Endothelial cell of umbilical vein (primary cell): ENCODE results near the gene GREB1. TPM values are rescaled to one million over a fixed set of nuclear protein-coding genes. Genes with fewer than 3 reads are reported as not detected.

Experiments used
- BruUV-seq: library from RNA; stranded (reverse); fragments of 400-500 nt; replicated peaks from 2 replicates; lab custom pipeline; 2021; lab: Mats Ljungman, UMichigan
- CTCF ChIA-PET: fragments of 300-600, 350-600 bp; sonication (Branson Sonifier 250); formaldehyde crosslinking; loops from one replicate; lab custom pipeline; 2021; ENCODE audit warnings: antibody characterized with exemption, inconsistent platforms; lab: Charles Lee
- POLR2A ChIA-PET: fragments of 300-600, 350-600 bp; sonication (Branson Sonifier 250); formaldehyde crosslinking; loops from one replicate; lab custom pipeline; 2021; ENCODE audit warnings: antibody characterized with exemption, inconsistent platforms; lab: Charles Lee
- DNase-seq: peaks from one replicate; pipeline ENCODE4 v3.0.0-alpha.2; 2011; ENCODE audit warnings: low read depth, low spot score
- FAIRE-seq: peaks from 2 replicates; lab custom pipeline; 2011; peaks lifted over from hg19 to GRCh38; lab: Jason Lieb, UNC
- H2AFZ ChIP-seq: 2 replicates; pipeline ENCODE4 v1.6.0; 2012; ENCODE audit warnings: low read depth, low read length, control low read depth, inconsistent platforms
- H3K27ac ChIP-seq: 2 replicates; pipeline ENCODE4 v1.5.1; 2011; ENCODE audit warnings: low read depth, mild to moderate bottlenecking, control low read depth, low read length, moderate library complexity; ENCODE audit not compliant: insufficient read depth
- H3K27me3 ChIP-seq, 2 experiments: 2 replicates each; pipeline versions ENCODE4 v1.6.0 to v1.6.1; 2011; ENCODE audit warnings: low read length in 2 of 2, mixed read lengths in 1 of 2; ENCODE audit not compliant: control insufficient read depth in 2 of 2, insufficient read depth in 2 of 2
- H3K36me3 ChIP-seq, 2 experiments: 2 replicates in 1 of 2; 3 replicates in 1 of 2; pipeline ENCODE4 v1.5.1; 2011; ENCODE audit warnings: low read length in 2 of 2, mild to moderate bottlenecking in 1 of 2, moderate library complexity in 1 of 2; ENCODE audit not compliant: control insufficient read depth in 2 of 2, insufficient read depth in 2 of 2; ENCODE audit errors: extremely low read depth in 1 of 2
- H3K4me1 ChIP-seq: 3 replicates; pipeline ENCODE4 v1.5.1; 2011; ENCODE audit warnings: mild to moderate bottlenecking, low read length; ENCODE audit not compliant: control insufficient read depth, insufficient read depth; ENCODE audit errors: extremely low read depth
- H3K4me2 ChIP-seq: 2 replicates; pipeline ENCODE4 v1.6.1; 2011; ENCODE audit warnings: low read length, control low read depth, mixed read lengths; ENCODE audit not compliant: insufficient read depth
- H3K4me3 ChIP-seq, 3 experiments: fragments of 200-600 bp in 1 of 3; sonication (generic), shearing (Covaris generic) in 1 of 3; replicated peaks in 1 of 3; 2 replicates each; pipeline ENCODE4 v1.5.1; 2011 to 2016; ENCODE audit warnings: control low read depth in 3 of 3, low read length in 3 of 3, mild to moderate bottlenecking in 2 of 3, inconsistent platforms in 1 of 3, low read depth in 1 of 3, moderate library complexity in 1 of 3; ENCODE audit not compliant: insufficient read depth in 1 of 3
- H3K79me2 ChIP-seq: 2 replicates; pipeline ENCODE4 v1.6.0; 2012; ENCODE audit warnings: low read length, inconsistent platforms; ENCODE audit not compliant: control insufficient read depth, insufficient read depth
- H3K9ac ChIP-seq: replicated peaks from 2 replicates; pipeline ENCODE3; 2011; ENCODE audit warnings: low read length, control low read depth; ENCODE audit not compliant: insufficient read depth; ENCODE audit errors: extremely low read depth
- H3K9me1 ChIP-seq: replicated peaks from 3 replicates; pipeline ENCODE4 v1.6.0; 2011; ENCODE audit warnings: mild to moderate bottlenecking, low read length; ENCODE audit not compliant: control insufficient read depth, insufficient read depth; ENCODE audit errors: extremely low read depth
- H3K9me3 ChIP-seq: replicated peaks from 2 replicates; pipeline ENCODE4 v1.5.1; 2012; ENCODE audit warnings: low read length, inconsistent platforms; ENCODE audit not compliant: control insufficient read depth, insufficient read depth
- H4K20me1 ChIP-seq: replicated peaks from 2 replicates; pipeline ENCODE3; 2011; ENCODE audit warnings: mild to moderate bottlenecking, low read length; ENCODE audit not compliant: control insufficient read depth, insufficient read depth; ENCODE audit errors: extremely low read depth
- EZH2 ChIP-seq: IDR thresholded peaks from 2 replicates; pipeline ENCODE4 v1.6.1; 2012; ENCODE audit warnings: borderline replicate concordance, low read depth, mild to moderate bottlenecking, moderate library complexity, low read length, inconsistent platforms; ENCODE audit not compliant: severe bottlenecking
- FOS ChIP-seq: IDR thresholded peaks from 2 replicates; pipeline ENCODE4 v1.6.1; 2011; ENCODE audit warnings: mild to moderate bottlenecking, low read length, moderate library complexity, borderline replicate concordance; ENCODE audit not compliant: insufficient read depth
- GATA2 ChIP-seq: IDR thresholded peaks from 2 replicates; pipeline ENCODE4 v1.7.0; 2011; ENCODE audit warnings: low read depth, mild to moderate bottlenecking, moderate library complexity, mixed read lengths, low read length; ENCODE audit not compliant: insufficient read length, insufficient read depth
- JUN ChIP-seq: IDR thresholded peaks from 2 replicates; pipeline ENCODE4 v1.6.1; 2011; ENCODE audit warnings: borderline replicate concordance, low read depth; ENCODE audit not compliant: insufficient read length, insufficient read depth
- MYC ChIP-seq: IDR thresholded peaks from one replicate; pipeline ENCODE4 v1.6.1; 2011; ENCODE audit warnings: mild to moderate bottlenecking, low read depth, low read length
- POLR2A ChIP-seq: IDR thresholded peaks from 2 replicates; pipeline ENCODE4 v1.6.1; 2012; ENCODE audit warnings: low read depth, mild to moderate bottlenecking, control low read depth, low read length
- POLR2AphosphoS5 ChIP-seq: IDR thresholded peaks from 2 replicates; pipeline ENCODE4 v1.6.1; 2012; ENCODE audit warnings: low read depth, mild to moderate bottlenecking, control low read depth, low read length, moderate library complexity; ENCODE audit not compliant: insufficient read depth
- dilution Hi-C: fragments of 300-500 bp; cut with MboI; formaldehyde crosslinking; loops from one replicate; pipeline ENCODE4 v1.15.0; 2019; ENCODE audit warnings: low sequenced_read_pairs; ENCODE audit not compliant: extremely low pct_ligation_motif_present
- intact Hi-C: fragments of 100-400 bp; cut with micrococcal nuclease; formaldehyde crosslinking; loops from one replicate; pipeline ENCODE4 v1.10.0; 2022
- polyA plus RNA-seq, 4 experiments: library from polyadenylated mRNA; depleted of rRNA in 3 of 4; stranded (reverse) in 3 of 4; unstranded in 1 of 4; fragments of >200 nt; gene quantifications; 2 replicates each; pipeline versions ENCODE4 v1.2.1 to v1.2.3, GENCODE V29; 2011 to 2012; ENCODE audit warnings: missing spikeins in 1 of 4
- total RNA-seq: library from RNA; stranded (reverse); gene quantifications from 2 replicates; pipeline ENCODE4 v1.2.3, GENCODE V29; 2021
- TF ChIP-seq, protein P1 (sequence below), 2 donors: IDR thresholded peaks; 1 replicate in 1 of 2; 2 replicates in 1 of 2; pipeline ENCODE4 v1.5.1; 2011; ENCODE audit warnings: low read length in 2 of 2, mild to moderate bottlenecking in 2 of 2, moderate library complexity in 2 of 2, control low read depth in 1 of 2, inconsistent platforms in 1 of 2, low read depth in 1 of 2; ENCODE audit not compliant: insufficient read depth in 1 of 2; ENCODE audit errors: extremely low read depth in 1 of 2
- TF ChIP-seq, protein P2 (sequence below): IDR thresholded peaks from 2 replicates; pipeline ENCODE4 v1.6.1; 2011; ENCODE audit not compliant: insufficient read depth, insufficient read length

GREB1 gene
- total and polyA plus RNA-seq, 2 donors (not counting 3 experiments of a cell fraction or from before 2014, with no cell fraction given), result 0.17 to 0.58 TPM

DNA sequence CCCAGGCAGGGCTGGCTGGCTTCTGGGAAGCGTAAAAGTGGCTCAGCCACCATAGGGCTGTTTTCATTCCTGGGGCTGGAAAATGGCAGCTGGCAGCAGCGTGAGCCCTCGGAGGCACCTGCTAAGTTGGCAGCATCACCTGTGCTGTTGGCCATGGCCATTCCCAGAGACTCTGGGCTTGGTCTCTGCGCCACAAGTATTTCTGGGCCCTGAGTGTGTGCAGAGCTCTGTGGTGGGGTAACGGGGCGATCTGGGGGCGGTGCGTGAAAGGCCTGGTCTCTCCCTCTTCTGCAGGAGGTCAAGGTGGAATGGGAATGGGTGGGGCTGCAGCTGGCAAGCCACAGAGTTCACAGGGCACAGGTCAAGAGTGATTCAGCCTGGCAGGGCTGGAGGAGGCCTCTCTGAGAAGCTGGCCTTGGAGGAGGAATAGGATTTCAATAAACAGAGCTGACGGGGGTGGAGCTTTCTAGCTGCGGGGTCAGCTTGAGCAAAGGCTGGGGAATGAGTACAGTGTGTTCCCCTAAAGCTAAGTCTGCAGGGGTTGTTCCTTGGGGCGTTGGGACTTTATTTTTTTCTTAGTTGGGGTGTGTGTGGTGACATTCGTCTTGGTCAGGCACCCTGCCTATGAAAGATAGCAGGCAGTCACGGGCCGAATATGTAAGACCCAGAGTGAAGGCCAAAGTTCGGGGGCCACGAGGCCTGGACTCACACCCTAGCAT, 146.5 kb downstream of the GREB1 start:
- Histone ChIP-seq H3K79me2 (no peaks in the 10 kb centered on the region), H3K9me3 (no peaks in the 10 kb centered on the region), H3K27ac (no peak overlapping the region), H3K4me1 (peaks cover 4% of the 10 kb centered on the region), H3K9me1 (no peaks in the 10 kb centered on the region), H3K4me3 (no peak overlapping the region), H3K36me3 (no peaks in the 10 kb centered on the region), H3K27me3 (peaks cover 4 to 17% of the 10 kb centered on the region in 2 experiments), H2AFZ (no peak overlapping the region), H3K4me2 (no peak overlapping the region), H4K20me1 (no peaks in the 10 kb centered on the region), H3K9ac (no peak overlapping the region)
- no peak for DNase-seq
- dilution Hi-C loops, result no loop called here
- intact Hi-C loops, result loop anchor here (5.0 kb wide), 1 partner anchor 78 kb away; no protein-coding TSS in a partner anchor
- ChIA-PET POLR2A (no interaction called here), CTCF (interaction anchor here (1.1 to 1.7 kb wide), 7 partner anchors 13 to 202 kb away, joined by 3 to 10 read pairs (median 5); no protein-coding TSS in a partner anchor)
- no peak for FAIRE-seq
- TF ChIP-seq FOS (no peak), GATA2 (no peak), POLR2A (no peak), POLR2AphosphoS5 (no peak), MYC (no peak), EZH2 (no peak), JUN (no peak)
- TF ChIP-seq, protein P1, sequence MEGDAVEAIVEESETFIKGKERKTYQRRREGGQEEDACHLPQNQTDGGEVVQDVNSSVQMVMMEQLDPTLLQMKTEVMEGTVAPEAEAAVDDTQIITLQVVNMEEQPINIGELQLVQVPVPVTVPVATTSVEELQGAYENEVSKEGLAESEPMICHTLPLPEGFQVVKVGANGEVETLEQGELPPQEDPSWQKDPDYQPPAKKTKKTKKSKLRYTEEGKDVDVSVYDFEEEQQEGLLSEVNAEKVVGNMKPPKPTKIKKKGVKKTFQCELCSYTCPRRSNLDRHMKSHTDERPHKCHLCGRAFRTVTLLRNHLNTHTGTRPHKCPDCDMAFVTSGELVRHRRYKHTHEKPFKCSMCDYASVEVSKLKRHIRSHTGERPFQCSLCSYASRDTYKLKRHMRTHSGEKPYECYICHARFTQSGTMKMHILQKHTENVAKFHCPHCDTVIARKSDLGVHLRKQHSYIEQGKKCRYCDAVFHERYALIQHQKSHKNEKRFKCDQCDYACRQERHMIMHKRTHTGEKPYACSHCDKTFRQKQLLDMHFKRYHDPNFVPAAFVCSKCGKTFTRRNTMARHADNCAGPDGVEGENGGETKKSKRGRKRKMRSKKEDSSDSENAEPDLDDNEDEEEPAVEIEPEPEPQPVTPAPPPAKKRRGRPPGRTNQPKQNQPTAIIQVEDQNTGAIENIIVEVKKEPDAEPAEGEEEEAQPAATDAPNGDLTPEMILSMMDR (IDR thresholded peaks at IDR 0.05; ENCODE audit: extremely low read depth in 1 of 2, insufficient read depth in 1 of 2, low read depth in 1 of 2, low read length in 2 of 2), result no peak
- TF ChIP-seq, protein P2, sequence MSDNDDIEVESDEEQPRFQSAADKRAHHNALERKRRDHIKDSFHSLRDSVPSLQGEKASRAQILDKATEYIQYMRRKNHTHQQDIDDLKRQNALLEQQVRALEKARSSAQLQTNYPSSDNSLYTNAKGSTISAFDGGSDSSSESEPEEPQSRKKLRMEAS, result no peak
- BruUV-seq, result no TSS peak
